Mesenchymal stem cell (in vitro differentiated cells and primary cell): Measurements from ENCODE around the gene DGKD.

Experiments
- DNase-seq: peaks from one replicate; pipeline ENCODE4 v3.0.0-alpha.2; 2013
- H2AFZ ChIP-seq: one replicate; pipeline ENCODE4 v1.6.1; 2013; ENCODE audit warnings: low read depth, mild to moderate bottlenecking, control low read depth, inconsistent platforms, low read length, moderate library complexity
- H2AK5ac ChIP-seq: 2 replicates; pipeline ENCODE4 v1.6.1; 2013; ENCODE audit warnings: low read length, moderate library complexity, mild to moderate bottlenecking, inconsistent platforms; ENCODE audit not compliant: severe bottlenecking
- H2BK120ac ChIP-seq: one replicate; pipeline ENCODE4 v1.6.1; 2013; ENCODE audit warnings: low read depth, mild to moderate bottlenecking, inconsistent platforms, low read length, moderate library complexity
- H2BK12ac ChIP-seq, 2 experiments: one replicate each; pipeline ENCODE4 v1.6.1; 2013; ENCODE audit warnings: inconsistent platforms in 2 of 2, low read length in 2 of 2, mild to moderate bottlenecking in 2 of 2, moderate library complexity in 2 of 2, control low read depth in 1 of 2
- H2BK15ac ChIP-seq: one replicate; pipeline ENCODE4 v1.6.1; 2013; ENCODE audit warnings: mild to moderate bottlenecking, low read depth, inconsistent platforms; ENCODE audit not compliant: poor library complexity, severe bottlenecking
- H2BK5ac ChIP-seq: 2 replicates; pipeline ENCODE4 v1.6.1; 2013; ENCODE audit warnings: low read depth, mild to moderate bottlenecking, low read length, control low read depth, inconsistent platforms; ENCODE audit not compliant: poor library complexity, severe bottlenecking
- H3K14ac ChIP-seq, 2 experiments: one replicate each; pipeline ENCODE4 v1.6.1; 2013; ENCODE audit warnings: inconsistent platforms in 2 of 2, low read length in 2 of 2, control low read depth in 1 of 2, mild to moderate bottlenecking in 1 of 2, moderate library complexity in 1 of 2
- H3K18ac ChIP-seq, 2 experiments: one replicate each; pipeline ENCODE4 v1.6.1; 2013; ENCODE audit warnings: inconsistent platforms in 2 of 2, low read length in 2 of 2, control low read depth in 1 of 2, low read depth in 1 of 2, mild to moderate bottlenecking in 1 of 2
- H3K23ac ChIP-seq, 2 experiments: one replicate each; pipeline ENCODE4 v1.6.1; 2013; ENCODE audit warnings: inconsistent platforms in 2 of 2, low read length in 2 of 2, mild to moderate bottlenecking in 2 of 2, moderate library complexity in 2 of 2, control low read depth in 1 of 2
- H3K27ac ChIP-seq: 2 replicates; pipeline ENCODE4 v1.5.1; 2013; ENCODE audit warnings: mild to moderate bottlenecking, moderate library complexity, low read length, control low read depth, inconsistent platforms; ENCODE audit not compliant: poor library complexity, severe bottlenecking
- H3K27me3 ChIP-seq, 2 experiments: 2 replicates each; pipeline versions ENCODE4 v1.6.1 to v1.7.0; 2013; ENCODE audit warnings: low read length in 2 of 2, mild to moderate bottlenecking in 2 of 2, moderate library complexity in 2 of 2, control low read depth in 1 of 2, inconsistent platforms in 1 of 2; ENCODE audit not compliant: control insufficient read depth in 1 of 2, insufficient read depth in 1 of 2
- H3K36me3 ChIP-seq, 2 experiments: 2 replicates each; pipeline versions ENCODE4 v1.6.1 to v1.7.0; 2013; ENCODE audit warnings: low read length in 2 of 2, control low read depth in 1 of 2, inconsistent platforms in 1 of 2, low read depth in 1 of 2, mild to moderate bottlenecking in 1 of 2; ENCODE audit not compliant: insufficient read depth in 2 of 2, control insufficient read depth in 1 of 2
- H3K4ac ChIP-seq, 2 experiments: one replicate each; pipeline ENCODE4 v1.6.1; 2013; ENCODE audit warnings: inconsistent platforms in 2 of 2, low read length in 2 of 2, mild to moderate bottlenecking in 2 of 2, moderate library complexity in 2 of 2, control low read depth in 1 of 2, low read depth in 1 of 2
- H3K4me1 ChIP-seq: 2 replicates; pipeline ENCODE4 v1.6.1; 2013; ENCODE audit warnings: low read depth, low read length, control low read depth; ENCODE audit not compliant: control insufficient read depth, insufficient read depth
- H3K4me2 ChIP-seq: 2 replicates; pipeline ENCODE4 v1.6.1; 2013; ENCODE audit warnings: low read length, mild to moderate bottlenecking, inconsistent platforms; ENCODE audit not compliant: poor library complexity, severe bottlenecking
- H3K4me3 ChIP-seq, 2 experiments: 2 replicates each; pipeline versions ENCODE4 v1.5.1 to v1.7.0; 2013; ENCODE audit warnings: low read length in 2 of 2, mild to moderate bottlenecking in 2 of 2, control low read depth in 1 of 2, low read depth in 1 of 2; ENCODE audit not compliant: insufficient read depth in 1 of 2
- H3K79me1 ChIP-seq: replicated peaks from 2 replicates; pipeline ENCODE4 v1.6.1; 2013; ENCODE audit warnings: mild to moderate bottlenecking, control low read depth, low read length, inconsistent platforms; ENCODE audit not compliant: poor library complexity, severe bottlenecking
- H3K9ac ChIP-seq: 2 replicates; pipeline ENCODE4 v1.7.0; 2013; ENCODE audit warnings: mild to moderate bottlenecking, low read length, moderate library complexity
- H3K9me3 ChIP-seq: 2 replicates; pipeline ENCODE4 v1.7.0; 2013; ENCODE audit warnings: mild to moderate bottlenecking, low read length; ENCODE audit not compliant: control insufficient read depth
- H4K8ac ChIP-seq: one replicate; pipeline ENCODE4 v1.6.1; 2013; ENCODE audit warnings: inconsistent platforms, mild to moderate bottlenecking, low read length, moderate library complexity
- H4K91ac ChIP-seq: one replicate; pipeline ENCODE4 v1.6.1; 2013; ENCODE audit warnings: mild to moderate bottlenecking, low read length, inconsistent platforms
- WGBS: methylation state at CpG from one replicate; pipeline ENCODE4 v1.1.7; 2013; ENCODE audit warnings: mixed read lengths; 5-methylcytosine and 5-hydroxymethylcytosine counted together

DGKD gene

DNA sequence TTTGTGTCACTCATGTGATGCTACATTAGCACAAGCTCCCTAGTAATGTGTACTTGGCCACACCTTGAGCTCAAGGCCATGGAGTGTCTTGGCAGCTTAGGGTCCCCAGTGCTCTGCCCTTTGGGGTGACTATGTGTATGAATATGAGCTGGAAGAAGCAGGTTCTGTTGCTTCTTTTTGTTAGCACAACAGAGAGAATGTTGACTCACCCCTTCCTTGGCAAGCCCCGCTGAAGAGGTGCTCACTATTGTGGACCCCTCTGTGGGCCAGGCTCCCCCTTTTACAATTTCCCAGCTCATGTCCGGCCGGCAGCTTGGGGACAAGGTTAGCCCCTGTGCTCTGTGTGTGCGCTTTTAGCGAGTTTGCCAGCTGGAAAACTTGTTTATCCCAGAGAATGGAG is 48.1 kb downstream of the DGKD start:
- Histone ChIP-seq H2AFZ (no peak overlapping the region), H2BK5ac (no peak overlapping the region), H3K4ac (no peak overlapping the region), H2AK5ac (no peak overlapping the region), H3K27me3 (no peaks in the 10 kb centered on the region), H3K18ac (no peak overlapping the region), H3K14ac (no peak overlapping the region), H3K4me3 (no peak overlapping the region), H4K91ac (no peak overlapping the region), H3K4me2 (no peak overlapping the region), H3K36me3 (peaks cover 6 to 8% of the 10 kb centered on the region in 2 experiments), H3K9ac (no peak overlapping the region), H3K4me1 (peaks cover 6% of the 10 kb centered on the region), H4K8ac (no peak overlapping the region), H3K79me1 (peaks cover 20% of the 10 kb centered on the region), H3K9me3 (no peaks in the 10 kb centered on the region), H3K23ac (no peak overlapping the region), H2BK12ac (no peak overlapping the region), H2BK120ac (no peak overlapping the region), H2BK15ac (no peak overlapping the region), H3K27ac (no peak overlapping the region)
- 90% methylated on average over 5 of the region's 5 CpGs for WGBS
- DNase-seq, result no peak

GRCh38 chr2:233402789-233403188 is 48.5 kb downstream of the DGKD start:
- Histone ChIP-seq H2BK5ac (no peak overlapping the region), H3K36me3 (peaks cover 6 to 8% of the 10 kb centered on the region in 2 experiments), H4K91ac (no peak overlapping the region), H3K9ac (no peak overlapping the region), H3K27me3 (no peaks in the 10 kb centered on the region), H3K23ac (no peak overlapping the region), H4K8ac (no peak overlapping the region), H2AK5ac (no peak overlapping the region), H2BK12ac (no peak overlapping the region), H3K4me2 (no peak overlapping the region), H2AFZ (no peak overlapping the region), H2BK120ac (no peak overlapping the region), H2BK15ac (no peak overlapping the region), H3K4me3 (no peak overlapping the region), H3K18ac (no peak overlapping the region), H3K27ac (no peak overlapping the region), H3K4ac (no peak overlapping the region), H3K79me1 (peaks cover 19% of the 10 kb centered on the region), H3K9me3 (no peaks in the 10 kb centered on the region), H3K14ac (no peak overlapping the region), H3K4me1 (peaks cover 6% of the 10 kb centered on the region)
- DNase-seq, result no peak
- WGBS, result 91% methylated on average over 5 of the region's 5 CpGs

DNA sequence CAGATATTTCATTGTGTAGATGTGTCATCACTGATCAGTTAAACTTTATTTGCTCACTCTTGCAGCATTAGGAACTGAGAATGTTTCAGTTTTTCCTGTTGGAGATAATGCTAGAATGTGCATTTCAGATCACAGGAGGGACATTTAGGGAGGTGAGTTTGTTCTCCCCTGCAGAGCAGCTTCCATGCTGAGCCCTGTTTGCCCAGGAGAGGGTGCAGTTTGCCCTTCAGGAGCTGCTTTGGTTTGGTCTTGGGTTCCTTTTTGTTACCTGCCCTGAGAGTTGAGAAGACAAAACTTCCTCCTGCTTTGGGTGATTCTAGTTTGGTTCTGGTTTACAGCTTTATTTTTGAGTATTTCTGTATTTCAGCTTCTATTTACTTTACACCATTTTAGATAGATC is 49.9 kb downstream of the DGKD start:
- H3K9me3 ChIP-seq, result no peaks in the 10 kb centered on the region
- no peaks in the 10 kb centered on the region for H3K27me3 ChIP-seq
- no peak overlapping the region for H3K4me2 ChIP-seq
- no peak overlapping the region for H4K91ac ChIP-seq
- no peak overlapping the region for H2AFZ ChIP-seq
- no peak overlapping the region for H2BK120ac ChIP-seq
- no peak overlapping the region for H3K9ac ChIP-seq
- H3K4me1 ChIP-seq, result peaks cover 9% of the 10 kb centered on the region
- H3K14ac ChIP-seq, result no peak overlapping the region
- no peak overlapping the region for H4K8ac ChIP-seq
- H2BK12ac ChIP-seq, result no peak overlapping the region
- peak; percentile 51 for DNase-seq
- no peak overlapping the region for H2BK5ac ChIP-seq
- H3K27ac ChIP-seq, result no peak overlapping the region
- H3K18ac ChIP-seq, result no peak overlapping the region
- H3K4ac ChIP-seq, result no peak overlapping the region
- no peak overlapping the region for H3K23ac ChIP-seq
- no peak overlapping the region for H2AK5ac ChIP-seq
- H2BK15ac ChIP-seq, result no peak overlapping the region
- H3K79me1 ChIP-seq, result peaks cover 25% of the 10 kb centered on the region
- no peak overlapping the region for H3K4me3 ChIP-seq
- peaks cover 4 to 10% of the 10 kb centered on the region in 2 experiments for H3K36me3 ChIP-seq

DNA sequence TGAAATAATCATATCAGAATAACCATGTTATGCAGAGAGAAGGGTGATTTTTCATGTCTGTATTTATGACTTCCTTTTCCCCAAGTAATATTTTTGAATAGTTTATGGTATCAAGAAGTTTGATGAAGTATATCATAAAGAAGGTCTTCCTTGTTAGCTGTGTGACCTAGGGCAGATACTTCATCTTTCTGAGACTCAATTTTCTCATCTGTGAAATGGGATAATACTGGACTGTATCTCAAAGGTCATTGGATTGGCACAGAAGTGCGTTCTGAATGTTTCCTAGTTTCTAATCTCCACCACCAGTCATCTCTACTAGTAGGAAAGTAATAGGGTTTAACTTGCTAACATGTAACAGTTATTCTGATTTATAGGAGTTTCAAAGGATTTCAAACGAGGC is 52.6 kb downstream of the DGKD start:
- no peak for DNase-seq
- Histone ChIP-seq H3K14ac (no peak overlapping the region), H3K79me1 (peaks cover 23% of the 10 kb centered on the region), H3K27me3 (no peaks in the 10 kb centered on the region), H3K4ac (no peak overlapping the region), H2BK12ac (no peak overlapping the region), H3K23ac (no peak overlapping the region), H3K9ac (no peak overlapping the region), H3K4me3 (no peak overlapping the region), H4K91ac (no peak overlapping the region), H2AK5ac (no peak overlapping the region), H4K8ac (no peak overlapping the region), H3K4me1 (peaks cover 2% of the 10 kb centered on the region), H2BK15ac (no peak overlapping the region), H3K18ac (no peak overlapping the region), H2AFZ (no peak overlapping the region), H3K9me3 (peaks cover 7% of the 10 kb centered on the region), H2BK5ac (no peak overlapping the region), H3K36me3 (peaks cover 4 to 9% of the 10 kb centered on the region in 2 experiments), H3K4me2 (no peak overlapping the region), H2BK120ac (no peak overlapping the region), H3K27ac (no peak overlapping the region)
- WGBS, result no CpG with 5 or more reads among the region's 2 CpGs
